NCI-H128 (cell line): ENCODE measurements around the gene RNF150.

Experiments used
- DNase-seq: peaks from one replicate; lab custom pipeline; 2025; ENCODE audit not compliant: unreplicated experiment; lab: John Stamatoyannopoulos, UW

The RNF150 gene

GRCh38 chr4:141132072-141132708, 1.1 kb downstream of the RNF150 start:
- no peak for DNase-seq

GRCh38 chr4:141131723-141132071, 1.6 kb downstream of the RNF150 start:
- DNase-seq: no peak

DNA sequence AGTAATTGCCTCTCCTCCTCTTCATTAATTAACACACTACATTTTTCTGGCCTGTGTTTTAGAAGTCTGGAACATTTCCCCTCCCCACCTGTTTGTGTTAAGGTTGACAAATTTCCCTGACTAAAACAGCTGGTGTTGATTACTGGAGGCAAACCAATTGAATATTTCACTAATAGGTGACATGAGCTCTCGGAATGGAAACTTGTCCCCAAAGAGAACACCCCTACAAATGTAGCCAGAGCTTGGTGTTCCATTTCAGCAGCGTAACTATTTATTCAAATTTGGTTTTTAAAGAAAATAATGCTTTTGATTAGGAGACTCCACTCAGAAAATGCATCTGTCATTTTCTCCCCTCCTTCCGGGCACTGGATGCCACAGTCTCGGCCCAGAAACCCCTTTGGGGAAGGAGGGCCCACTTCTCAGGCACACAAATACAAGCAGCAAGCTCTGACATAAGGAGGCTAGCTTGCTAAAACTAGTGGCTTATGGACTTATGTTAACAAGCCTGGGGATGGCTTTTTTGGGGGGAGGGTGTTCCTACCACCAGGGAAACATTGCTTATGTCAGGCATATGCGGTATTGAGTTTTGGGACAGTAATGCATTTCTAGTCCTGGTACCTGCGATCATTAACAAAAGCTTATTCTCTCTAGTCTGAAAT, 2.2 kb downstream of the RNF150 start:
- DNase-seq: no peak

- no peak for DNase-seq
These were observed 5.4 kb downstream of the RNF150 start for GRCh38 chr4:141127884-141128283.

GRCh38 chr4:141126769-141127168, 6.5 kb downstream of the RNF150 start:
- no peak for DNase-seq

- no peak for DNase-seq
These were observed 9.0 kb downstream of the RNF150 start for GRCh38 chr4:141124224-141124623.

GRCh38 chr4:141121768-141122454, 11.4 kb downstream of the RNF150 start:
- DNase-seq: no peak

DNA sequence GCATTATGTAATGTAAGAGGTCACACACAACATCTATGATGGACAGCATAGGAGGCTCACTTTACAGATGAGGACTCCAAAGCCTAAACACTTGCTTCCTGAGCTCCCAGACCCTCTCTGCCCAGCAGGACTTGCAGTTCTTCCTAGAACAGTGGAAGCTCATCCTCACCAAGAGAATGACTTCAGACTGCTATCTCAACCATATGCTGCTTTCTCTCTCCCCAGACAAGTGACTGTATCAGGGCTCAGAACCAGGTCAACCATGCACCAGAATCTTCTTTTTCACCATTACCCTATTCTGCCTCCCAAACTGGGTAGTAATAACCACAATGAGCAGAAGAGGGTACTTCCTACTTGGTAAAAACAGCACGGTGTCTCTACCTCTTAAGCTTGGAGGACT, 12.2 kb downstream of the RNF150 start:
- no peak for DNase-seq

GRCh38 chr4:141120036-141120593, 13.2 kb downstream of the RNF150 start:
- no peak for DNase-seq

DNA sequence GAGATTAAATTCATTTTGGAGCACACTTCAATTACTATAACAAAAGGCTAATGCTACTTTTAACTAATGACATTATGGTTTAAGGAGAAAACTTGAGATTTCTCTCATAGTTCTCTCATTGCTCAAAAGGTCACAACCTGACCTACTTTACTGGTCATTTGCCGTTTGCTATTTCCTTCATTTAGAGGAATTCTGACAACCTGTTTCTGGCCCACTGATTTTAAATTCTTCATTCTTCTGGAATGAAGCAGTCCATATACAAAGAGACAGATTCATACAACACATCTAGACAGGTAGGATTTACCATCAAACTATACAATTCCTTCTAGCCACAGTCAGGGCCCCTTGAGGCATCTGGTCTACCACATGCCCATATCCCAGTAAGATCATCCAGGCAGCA, 14.2 kb downstream of the RNF150 start:
- DNase-seq: no peak

GRCh38 chr4:141118381-141118780, 14.9 kb downstream of the RNF150 start:
- no peak for DNase-seq

- DNase-seq: no peak
These were observed 15.3 kb downstream of the RNF150 start for GRCh38 chr4:141117935-141118334.

DNA sequence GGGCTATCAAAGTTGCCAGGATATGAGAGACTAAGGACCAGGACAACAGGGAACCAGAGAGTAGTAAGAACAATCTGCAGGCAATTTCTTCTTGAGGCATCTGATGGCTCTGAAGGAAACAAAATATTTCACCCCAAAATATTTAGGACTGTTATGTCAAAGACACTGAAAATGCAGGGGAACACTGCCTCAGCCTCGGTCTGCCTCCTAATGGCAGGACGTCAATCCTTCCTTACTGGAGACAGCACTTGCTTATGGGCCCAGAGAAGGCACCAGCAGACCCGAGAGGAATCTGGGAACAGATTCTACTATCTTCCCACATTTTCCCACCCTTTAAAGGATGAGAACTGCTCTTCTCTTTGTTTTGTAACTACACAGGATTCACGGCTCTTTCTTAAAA, 23.3 kb downstream of the RNF150 start:
- DNase-seq: no peak

DNA sequence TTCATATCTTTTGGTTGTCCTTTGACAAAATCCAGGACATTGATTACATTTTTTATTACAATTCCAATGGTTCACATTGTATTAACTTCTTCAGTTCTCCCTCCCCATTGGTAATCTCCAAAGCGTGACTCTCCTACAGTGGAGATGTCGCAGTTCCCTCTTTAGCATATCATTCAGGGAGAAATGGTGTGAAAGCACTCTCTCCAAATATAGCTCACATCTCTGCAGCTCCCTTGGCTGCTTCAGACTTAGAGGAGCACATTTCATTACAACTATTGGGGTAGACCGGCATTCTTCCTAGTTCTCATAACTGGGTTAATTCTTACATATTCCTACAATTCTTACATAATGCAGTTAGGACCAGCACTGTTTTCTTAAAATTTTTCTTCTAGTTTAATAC, 25.3 kb downstream of the RNF150 start:
- no peak for DNase-seq

DNA sequence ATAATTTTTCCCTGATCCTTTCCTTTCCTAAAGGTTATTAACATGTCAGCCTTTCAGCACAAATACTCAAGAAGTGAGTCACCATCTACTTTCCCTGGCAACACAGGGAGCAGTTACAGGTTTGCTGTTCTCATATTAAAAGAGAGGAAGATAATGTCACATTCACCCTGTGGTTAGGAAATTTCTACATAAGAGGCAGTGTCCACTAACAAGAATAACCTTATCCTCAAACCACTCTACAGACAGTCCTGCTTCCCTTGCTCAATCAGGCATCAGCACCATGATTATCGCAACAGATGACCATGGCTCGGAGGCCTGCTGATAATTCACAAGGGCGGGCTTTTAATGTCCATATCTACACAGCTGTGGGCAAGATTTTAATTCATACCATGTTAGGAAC, 30.9 kb downstream of the RNF150 start:
- DNase-seq: no peak

- no peak for DNase-seq
These were observed 31.8 kb downstream of the RNF150 start for GRCh38 chr4:141101511-141101910.

GRCh38 chr4:141099326-141099725, 33.9 kb downstream of the RNF150 start:
- no peak for DNase-seq

DNA sequence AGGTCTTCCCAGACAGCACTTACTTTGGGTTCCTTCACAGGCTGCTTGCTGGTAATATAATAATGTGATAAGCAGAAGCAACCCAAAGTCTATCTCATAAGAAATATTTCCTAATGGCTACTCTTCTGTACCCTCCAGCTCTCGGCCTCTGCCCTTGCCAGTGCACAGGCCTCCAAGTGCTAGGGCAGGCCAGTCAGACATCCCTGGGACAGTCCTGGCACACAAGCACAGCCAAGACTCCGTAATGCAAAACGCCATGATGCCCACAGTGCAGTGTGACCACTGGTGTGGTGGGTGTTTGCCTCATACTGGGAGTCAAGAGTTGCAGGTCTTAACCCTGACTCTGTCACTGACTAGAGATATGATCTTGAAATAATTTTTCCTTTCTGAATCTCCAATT, 35.1 kb downstream of the RNF150 start:
- no peak for DNase-seq

DNA sequence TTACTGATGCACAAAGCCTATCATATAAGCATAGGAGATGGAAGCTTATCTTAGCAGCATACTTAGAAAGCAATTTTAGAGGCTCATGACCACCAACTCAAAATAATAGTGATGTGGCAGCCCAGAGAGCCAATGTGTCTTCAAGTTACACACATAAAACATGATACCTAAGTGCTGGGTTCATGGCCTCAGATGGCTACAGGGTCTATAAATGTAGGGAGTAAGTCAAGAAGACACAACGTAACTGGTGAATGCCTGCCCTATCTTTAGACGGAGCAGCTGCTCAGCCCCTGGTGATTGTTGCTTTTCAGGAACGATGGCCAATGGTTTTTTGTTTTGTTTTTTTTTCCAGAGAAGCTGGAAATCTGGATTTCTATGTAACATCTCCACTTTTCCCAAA, 42.8 kb downstream of the RNF150 start:
- no peak for DNase-seq

DNA sequence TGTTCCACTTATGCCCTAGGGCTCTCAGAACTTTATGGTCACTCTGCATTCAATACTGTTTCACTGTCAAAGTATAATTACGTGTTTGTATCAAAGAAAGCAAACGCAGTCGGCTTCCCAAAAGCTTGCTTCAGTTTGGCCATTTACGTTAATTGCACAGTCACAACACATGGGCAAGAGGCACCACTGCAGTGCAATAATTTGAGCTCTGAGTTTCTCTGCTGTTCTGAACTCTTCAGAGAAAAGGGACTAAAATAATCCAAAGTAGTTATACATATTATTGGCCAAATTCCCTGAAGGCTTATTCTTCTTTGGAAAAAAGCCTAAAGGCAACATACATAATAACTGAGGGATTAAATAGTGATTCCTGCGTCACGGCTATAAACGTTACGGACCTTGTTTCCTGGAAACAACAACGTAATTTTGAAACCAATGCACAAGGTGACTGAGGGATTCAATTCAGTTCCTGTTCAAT, 51.3 kb downstream of the RNF150 start:
- no peak for DNase-seq

- DNase-seq: no peak
These were observed 52.6 kb downstream of the RNF150 start for GRCh38 chr4:141080668-141081067.

GRCh38 chr4:141079393-141079930, 53.8 kb downstream of the RNF150 start:
- DNase-seq: no peak
